K562 (cell line): ENCODE data around the gene BICC1. TPM values are rescaled to one million over a fixed set of nuclear protein-coding genes. Genes with fewer than 3 reads are reported as not detected.

Source experiments
- ATAC-seq: fragments of 200-7000 bp; cut with Tn5 transposase; 3 replicates; pipeline ENCODE4 v1.9.1; 2020; ENCODE audit warnings: moderate library complexity
- BruUV-seq: library from RNA; stranded (reverse); fragments of 400-500 nt; replicated peaks from 2 replicates; lab custom pipeline; 2021; lab: Mats Ljungman, UMichigan
- CTCF ChIA-PET: fragments of 300-600 bp; formaldehyde crosslinking; extraction: SDS; loops from one replicate; lab custom pipeline; 2021; ENCODE audit warnings: low intra/inter-chr PET ratio; lab: Yijun Ruan, JAX
- POLR2A ChIA-PET: fragments of 300-600, 350-650 bp; sonication (Branson Sonifier 250); formaldehyde crosslinking; extraction: SDS; loops from one replicate; lab custom pipeline; 2021; ENCODE audit warnings: antibody characterized with exemption, inconsistent platforms; lab: Yijun Ruan, JAX
- DNase-seq, 4 experiments: peaks; one replicate each; pipeline versions ENCODE4 v3.0.0 to v3.0.0-alpha.2; 2011 to 2018; ENCODE audit warnings: low spot score in 3 of 4, mixed read lengths in 3 of 4; ENCODE audit errors: extremely low read depth in 1 of 4
- FAIRE-seq: peaks from 2 replicates; lab custom pipeline; 2011; peaks lifted over from hg19 to GRCh38; lab: Jason Lieb, UNC
- H2AFZ ChIP-seq: 2 replicates; pipeline ENCODE4 v1.6.0; 2011; ENCODE audit warnings: low read depth, low read length, control low read depth, inconsistent platforms
- H3K27ac ChIP-seq: fragments of 200-600 bp; 3 replicates; pipeline ENCODE4 v1.8.0; 2011; ENCODE audit warnings: low read depth, mild to moderate bottlenecking, control low read depth, inconsistent platforms, low read length, moderate library complexity, mixed read lengths; ENCODE audit errors: extremely low read depth
- H3K27me3 ChIP-seq, 2 experiments: fragments of 300-600 bp in 1 of 2; 2 replicates in 1 of 2; 3 replicates in 1 of 2; pipeline versions ENCODE4 v1.6.0 to v1.8.0; 2011; ENCODE audit warnings: inconsistent platforms in 2 of 2, low read length in 2 of 2, mild to moderate bottlenecking in 1 of 2, mixed read lengths in 1 of 2, moderate library complexity in 1 of 2; ENCODE audit not compliant: control insufficient read depth in 2 of 2, insufficient read depth in 2 of 2
- H3K36me3 ChIP-seq: fragments of 300-600 bp; 3 replicates; pipeline ENCODE4 v1.8.0; 2011; ENCODE audit warnings: mild to moderate bottlenecking, low read length, inconsistent platforms; ENCODE audit not compliant: control insufficient read depth, insufficient read depth
- H3K4me1 ChIP-seq, 2 experiments: fragments of 200-600 bp in 1 of 2; replicated peaks in 1 of 2; 2 replicates in 1 of 2; 3 replicates in 1 of 2; pipeline versions ENCODE4 v1.5.1 to v1.8.0; 2011; ENCODE audit warnings: inconsistent platforms in 2 of 2, low read length in 2 of 2, mild to moderate bottlenecking in 1 of 2, mixed read lengths in 1 of 2, moderate library complexity in 1 of 2; ENCODE audit not compliant: control insufficient read depth in 2 of 2, insufficient read depth in 2 of 2
- H3K4me2 ChIP-seq: 2 replicates; pipeline ENCODE4 v1.6.1; 2011; ENCODE audit warnings: low read length, control low read depth, inconsistent platforms, mixed read lengths; ENCODE audit not compliant: insufficient read depth
- H3K4me3 ChIP-seq: fragments of 200-600 bp; sonication (generic), shearing (Covaris generic); 2 replicates; pipeline ENCODE4 v1.5.1; 2016; ENCODE audit warnings: control low read depth, inconsistent platforms
- H3K79me2 ChIP-seq: fragments of 200-600 bp; 3 replicates; pipeline ENCODE4 v1.8.0; 2011; ENCODE audit warnings: low read length, inconsistent platforms; ENCODE audit not compliant: control insufficient read depth, insufficient read depth
- H3K9ac ChIP-seq, 2 experiments: 2 replicates each; pipeline versions ENCODE4 v1.6.0 to v1.6.1; 2011; ENCODE audit warnings: low read depth in 2 of 2, low read length in 2 of 2, control low read depth in 1 of 2, inconsistent platforms in 1 of 2, mild to moderate bottlenecking in 1 of 2, mixed read lengths in 1 of 2; ENCODE audit not compliant: insufficient read depth in 1 of 2
- H3K9me1 ChIP-seq: one replicate; pipeline ENCODE4 v1.6.0; 2011; ENCODE audit warnings: inconsistent platforms, mild to moderate bottlenecking, low read length, moderate library complexity; ENCODE audit not compliant: control insufficient read depth, insufficient read depth
- H3K9me3 ChIP-seq: replicated peaks from 2 replicates; pipeline ENCODE4 v1.5.1; 2011; ENCODE audit warnings: low read depth, low read length, inconsistent platforms; ENCODE audit not compliant: control insufficient read depth, insufficient read depth
- H4K20me1 ChIP-seq: replicated peaks from 2 replicates; pipeline ENCODE4 v1.6.1; 2011; ENCODE audit warnings: low read length, inconsistent platforms, mixed read lengths; ENCODE audit not compliant: control insufficient read depth, insufficient read depth
- CBX3 ChIP-seq, 2 experiments: IDR thresholded peaks; 1 replicate in 1 of 2; 2 replicates in 1 of 2; pipeline ENCODE4 v1.6.1; 2012; ENCODE audit warnings: inconsistent platforms in 2 of 2, low read length in 2 of 2, borderline replicate concordance in 1 of 2, control low read depth in 1 of 2
- DPF2 ChIP-seq: fragments of 450-650 bp; IDR thresholded peaks from 2 replicates; pipeline ENCODE4 v1.6.1; 2016
- FOXJ3 ChIP-seq: sonication (generic); formaldehyde crosslinking; IDR thresholded peaks from 2 replicates; pipeline ENCODE4 v1.4.0; 2020; ENCODE audit warnings: mild to moderate bottlenecking, missing genetic modification reagents
- RFX5 ChIP-seq: IDR thresholded peaks from 2 replicates; pipeline ENCODE4 v1.6.1; 2011; ENCODE audit warnings: low read depth, mild to moderate bottlenecking, improper control_type of control experiment, low read length
- ZNF12 ChIP-seq: sonication (generic); formaldehyde crosslinking; IDR thresholded peaks from 2 replicates; pipeline ENCODE4 v1.4.0; 2020; ENCODE audit warnings: mild to moderate bottlenecking, missing genetic modification reagents
- ZNF311 ChIP-seq: fragments of 250-450 bp; sonication (Bioruptor Pico); IDR thresholded peaks from 2 replicates; pipeline ENCODE4 v1.4.0; 2020; ENCODE audit warnings: mild to moderate bottlenecking, moderate library complexity
- ZNF699 ChIP-seq: fragments of 250-450 bp; sonication (Bioruptor Pico); IDR thresholded peaks from 2 replicates; pipeline ENCODE4 v1.8.0; 2021; ENCODE audit warnings: mild to moderate bottlenecking, moderate library complexity; ENCODE audit not compliant: insufficient replicate concordance
- in situ Hi-C: fragments of 300-500 bp; cut with MboI; formaldehyde crosslinking; loops from 4 replicates; pipeline ENCODE4 v1.15.0; 2018; ENCODE audit warnings: inconsistent platforms, mixed read lengths
- intact Hi-C: fragments of 100-400 bp; cut with micrococcal nuclease; formaldehyde crosslinking; loops from 2 replicates; pipeline ENCODE4 v1.14.2; 2022
- polyA plus RNA-seq, 8 experiments: library from polyadenylated mRNA; depleted of rRNA in 4 of 8; stranded (reverse) in 5 of 8; unstranded in 3 of 8; fragments of >200 nt; fragmentation: Nextera tagmentation in 2 of 8; fragmentation: Illumina TruSeq in 1 of 8; extraction: Ambion mirVana in 2 of 8; extraction: Trizol in 1 of 8; gene quantifications; 2 replicates each; pipeline versions ENCODE4 v1.2.1 to v1.2.3, GENCODE V29; 2011 to 2014; ENCODE audit warnings: inconsistent platforms in 1 of 8, missing spikeins in 1 of 8
- total RNA-seq, 7 experiments: library from RNA; depleted of rRNA in 6 of 7; stranded (reverse); fragments of >200 nt in 6 of 7; fragmentation: Illumina TruSeq in 2 of 7; extraction: Trizol in 2 of 7; gene quantifications; 2 replicates each; pipeline versions ENCODE4 v1.2.1 to v1.2.3, GENCODE V29; 2011 to 2021; ENCODE audit warnings: low replicate concordance in 1 of 7
- TF ChIP-seq, protein P1 (sequence below): fragments of 450-650 bp; conservative IDR thresholded peaks from 2 replicates; pipeline ENCODE4 v1.6.1; 2016; ENCODE audit warnings: missing genetic modification characterization, low read depth, mild to moderate bottlenecking, missing compliant biosample characterization, moderate library complexity
- TF ChIP-seq, protein P2 (sequence below): fragments of 150-350 bp; IDR thresholded peaks from 2 replicates; pipeline ENCODE4 v1.6.1; 2014; ENCODE audit warnings: low read depth, mild to moderate bottlenecking, low read length, borderline replicate concordance

Gene BICC1
- total and polyA plus RNA-seq, 9 of the 15 experiments (the other 6 are each of a cell fraction or from before 2014, with no cell fraction given): not detected

DNA sequence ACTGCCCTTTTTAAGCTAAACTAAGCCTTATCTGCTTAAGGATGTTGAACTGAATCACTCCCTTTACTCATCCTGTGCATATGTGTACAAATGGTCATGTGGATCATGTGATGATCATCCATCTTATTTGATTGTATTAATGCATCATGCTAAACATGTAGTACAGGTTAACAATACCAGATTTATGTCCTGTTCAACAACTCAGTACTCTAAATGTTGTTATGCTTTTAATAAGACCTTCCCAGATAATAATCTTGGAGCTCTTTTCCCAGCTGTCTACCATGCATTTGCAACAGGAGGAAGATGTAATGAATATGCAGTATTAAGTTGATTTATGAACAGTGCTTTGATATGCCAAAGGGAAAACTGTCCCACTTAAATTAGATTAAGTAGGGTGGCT, 318.0 kb downstream of the BICC1 start:
- ATAC-seq (no peak), FAIRE-seq (no peak), DNase-seq (no peak)
- Histone ChIP-seq H3K4me2 (no peak overlapping the region), H2AFZ (no peak overlapping the region), H3K9me3 (no peaks in the 10 kb centered on the region), H3K79me2 (no peaks in the 10 kb centered on the region), H3K27ac (no peak overlapping the region), H3K4me1 (no peaks in the 10 kb centered on the region), H3K36me3 (no peaks in the 10 kb centered on the region), H3K9ac (no peak overlapping the region), H3K27me3 (no peaks in the 10 kb centered on the region), H3K4me3 (no peak overlapping the region), H4K20me1 (no peaks in the 10 kb centered on the region), H3K9me1 (no peaks in the 10 kb centered on the region)
- ChIA-PET CTCF (no interaction called here), POLR2A (no interaction called here)
- intact Hi-C loops (no loop called here), in situ Hi-C loops (no loop called here)
- no TSS peak for BruUV-seq
- no peak for TF ChIP-seq DPF2
- no peak for TF ChIP-seq FOXJ3 (CRISPR knock-in tag)
- TF ChIP-seq CBX3 (IDR thresholded peaks at IDR 0.05; ENCODE audit: borderline replicate concordance in 1 of 2, low read length in 2 of 2): no peak
- TF ChIP-seq, protein P1, sequence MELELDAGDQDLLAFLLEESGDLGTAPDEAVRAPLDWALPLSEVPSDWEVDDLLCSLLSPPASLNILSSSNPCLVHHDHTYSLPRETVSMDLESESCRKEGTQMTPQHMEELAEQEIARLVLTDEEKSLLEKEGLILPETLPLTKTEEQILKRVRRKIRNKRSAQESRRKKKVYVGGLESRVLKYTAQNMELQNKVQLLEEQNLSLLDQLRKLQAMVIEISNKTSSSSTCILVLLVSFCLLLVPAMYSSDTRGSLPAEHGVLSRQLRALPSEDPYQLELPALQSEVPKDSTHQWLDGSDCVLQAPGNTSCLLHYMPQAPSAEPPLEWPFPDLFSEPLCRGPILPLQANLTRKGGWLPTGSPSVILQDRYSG (tag): no peak
- TF ChIP-seq, protein P2, sequence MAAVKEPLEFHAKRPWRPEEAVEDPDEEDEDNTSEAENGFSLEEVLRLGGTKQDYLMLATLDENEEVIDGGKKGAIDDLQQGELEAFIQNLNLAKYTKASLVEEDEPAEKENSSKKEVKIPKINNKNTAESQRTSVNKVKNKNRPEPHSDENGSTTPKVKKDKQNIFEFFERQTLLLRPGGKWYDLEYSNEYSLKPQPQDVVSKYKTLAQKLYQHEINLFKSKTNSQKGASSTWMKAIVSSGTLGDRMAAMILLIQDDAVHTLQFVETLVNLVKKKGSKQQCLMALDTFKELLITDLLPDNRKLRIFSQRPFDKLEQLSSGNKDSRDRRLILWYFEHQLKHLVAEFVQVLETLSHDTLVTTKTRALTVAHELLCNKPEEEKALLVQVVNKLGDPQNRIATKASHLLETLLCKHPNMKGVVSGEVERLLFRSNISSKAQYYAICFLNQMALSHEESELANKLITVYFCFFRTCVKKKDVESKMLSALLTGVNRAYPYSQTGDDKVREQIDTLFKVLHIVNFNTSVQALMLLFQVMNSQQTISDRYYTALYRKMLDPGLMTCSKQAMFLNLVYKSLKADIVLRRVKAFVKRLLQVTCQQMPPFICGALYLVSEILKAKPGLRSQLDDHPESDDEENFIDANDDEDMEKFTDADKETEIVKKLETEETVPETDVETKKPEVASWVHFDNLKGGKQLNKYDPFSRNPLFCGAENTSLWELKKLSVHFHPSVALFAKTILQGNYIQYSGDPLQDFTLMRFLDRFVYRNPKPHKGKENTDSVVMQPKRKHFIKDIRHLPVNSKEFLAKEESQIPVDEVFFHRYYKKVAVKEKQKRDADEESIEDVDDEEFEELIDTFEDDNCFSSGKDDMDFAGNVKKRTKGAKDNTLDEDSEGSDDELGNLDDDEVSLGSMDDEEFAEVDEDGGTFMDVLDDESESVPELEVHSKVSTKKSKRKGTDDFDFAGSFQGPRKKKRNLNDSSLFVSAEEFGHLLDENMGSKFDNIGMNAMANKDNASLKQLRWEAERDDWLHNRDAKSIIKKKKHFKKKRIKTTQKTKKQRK: no peak
- no peak for TF ChIP-seq RFX5
- no peak for TF ChIP-seq ZNF12 (CRISPR knock-in tag)
- no peak for TF ChIP-seq ZNF311 (CRISPR knock-in tag)
- TF ChIP-seq ZNF699 (CRISPR knock-in tag): no peak
